Measurements from ENCODE around the gene CHFR.
"Not testable (repeated sequence)": the region's sequence is repeated elsewhere in the genome, so short reads cannot be mapped to it uniquely, and the experiment has no call there.

CHFR gene, protein sequence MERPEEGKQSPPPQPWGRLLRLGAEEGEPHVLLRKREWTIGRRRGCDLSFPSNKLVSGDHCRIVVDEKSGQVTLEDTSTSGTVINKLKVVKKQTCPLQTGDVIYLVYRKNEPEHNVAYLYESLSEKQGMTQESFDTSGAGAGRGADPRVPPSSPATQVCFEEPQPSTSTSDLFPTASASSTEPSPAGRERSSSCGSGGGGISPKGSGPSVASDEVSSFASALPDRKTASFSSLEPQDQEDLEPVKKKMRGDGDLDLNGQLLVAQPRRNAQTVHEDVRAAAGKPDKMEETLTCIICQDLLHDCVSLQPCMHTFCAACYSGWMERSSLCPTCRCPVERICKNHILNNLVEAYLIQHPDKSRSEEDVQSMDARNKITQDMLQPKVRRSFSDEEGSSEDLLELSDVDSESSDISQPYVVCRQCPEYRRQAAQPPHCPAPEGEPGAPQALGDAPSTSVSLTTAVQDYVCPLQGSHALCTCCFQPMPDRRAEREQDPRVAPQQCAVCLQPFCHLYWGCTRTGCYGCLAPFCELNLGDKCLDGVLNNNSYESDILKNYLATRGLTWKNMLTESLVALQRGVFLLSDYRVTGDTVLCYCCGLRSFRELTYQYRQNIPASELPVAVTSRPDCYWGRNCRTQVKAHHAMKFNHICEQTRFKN

DNA sequence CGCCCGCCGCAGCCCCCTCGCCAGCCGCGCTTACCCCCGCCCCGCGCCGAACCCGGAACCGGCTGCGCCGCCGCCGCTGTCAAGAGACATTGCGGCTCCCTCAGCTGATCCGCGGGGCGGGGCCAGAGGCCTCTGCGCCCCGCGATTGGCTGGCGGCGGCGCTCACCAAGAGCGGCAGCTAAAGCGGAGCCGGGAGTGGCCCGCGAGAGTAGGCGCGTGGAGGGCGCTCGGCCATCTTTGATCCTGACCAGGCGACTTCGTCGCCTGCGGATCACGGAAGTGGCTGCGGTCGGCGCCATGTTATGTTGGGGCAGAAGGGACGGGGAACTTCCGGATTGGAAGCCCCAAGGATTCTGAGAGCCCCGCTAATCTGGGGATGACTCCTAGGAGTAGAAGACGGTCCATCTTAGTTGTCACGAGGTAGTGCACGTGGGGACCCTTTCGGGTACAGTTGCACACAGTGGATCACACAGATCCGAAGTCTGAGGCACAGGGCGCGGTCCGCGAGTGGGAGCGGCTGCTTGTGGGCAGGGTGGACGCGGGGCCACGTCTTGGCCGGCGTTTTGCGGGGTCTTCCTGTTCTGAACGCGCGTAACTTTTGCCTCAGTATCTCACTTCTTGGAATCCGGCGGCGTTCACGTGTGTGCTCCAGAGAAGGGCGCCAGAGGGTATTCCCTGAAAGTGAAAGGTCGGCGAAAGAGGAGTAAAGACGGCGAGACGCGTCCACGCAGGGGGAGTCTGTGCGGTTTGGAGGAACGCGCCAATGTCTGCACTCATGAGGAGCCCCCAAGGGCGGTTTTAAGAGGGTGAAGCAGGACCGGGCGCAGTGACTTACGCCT is at the start of gene CHFR:
TSS of gene CHFR (minus strand) at position 93 of the 839 bp plus-strand sequence. CDS start 277 bp downstream, outside the sequence.
- Histone ChIP-seq H3K27ac (peak within 1 kb of the TSS; percentile 93 to 99 (median 97)), H3K9ac (peak within 1 kb of the TSS; percentile 82 to 97 (median 92)), H3K4me3 (peak within 1 kb of the TSS; percentile 80 to 98 (median 89)), H3K4me2 (peak within 1 kb of the TSS; percentile 76 to 92 (median 85)), H3K27me3 (no peaks in the 10 kb centered on the region), H4K20me1 (peaks cover 0 to 4% (median 0%) of the 10 kb centered on the region in 11 experiments; a peak in 6 of 22 replicates), H3K36me3 (peaks cover 34 to 45% (median 37%) of the 10 kb centered on the region in 11 experiments), H3K4me1 (peaks cover 0 to 14% (median 8%) of the 10 kb centered on the region in 10 experiments; a peak in 10 of 20 replicates), H3K9me3 (replicated peaks in 1 of 11) (peaks cover 48 to 92% (median 75%) of the 10 kb centered on the region in 11 experiments)
- TF ChIP-seq Cebpa-rat (IDR thresholded peaks at IDR 0.05), result no peak

DNA sequence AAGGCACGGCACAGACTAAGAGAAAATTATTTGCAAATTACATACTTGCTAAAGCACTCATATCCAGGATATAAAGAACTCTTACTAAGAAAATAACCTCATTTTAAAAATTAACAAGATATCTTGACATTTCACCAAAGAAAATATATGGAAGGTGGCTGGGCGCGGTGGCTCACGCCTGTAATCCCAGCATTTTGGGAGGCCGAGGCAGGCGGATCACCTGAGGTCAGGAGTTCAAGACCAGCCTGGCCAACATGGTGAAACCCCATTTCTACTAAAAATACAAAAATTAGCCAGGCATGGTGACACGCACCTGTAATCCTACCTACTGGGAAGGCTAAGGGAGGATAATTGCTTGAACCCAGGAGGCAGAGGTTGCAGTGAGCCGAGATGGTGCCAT is 49.5 kb upstream of the CHFR start:
- not testable (repeated sequence) for H3K27ac ChIP-seq, H3K27me3 ChIP-seq, H3K4me1 ChIP-seq, H3K4me3 ChIP-seq, H3K9ac ChIP-seq, H3K4me2 ChIP-seq, H4K20me1 ChIP-seq
- peaks cover 57 to 80% (median 60%) of the 10 kb centered on the region in 11 experiments for H3K36me3 ChIP-seq
- H3K9me3 ChIP-seq (replicated peaks in 1 of 11), result peaks cover 90 to 100% (median 95%) of the 10 kb centered on the region in 11 experiments

DNA sequence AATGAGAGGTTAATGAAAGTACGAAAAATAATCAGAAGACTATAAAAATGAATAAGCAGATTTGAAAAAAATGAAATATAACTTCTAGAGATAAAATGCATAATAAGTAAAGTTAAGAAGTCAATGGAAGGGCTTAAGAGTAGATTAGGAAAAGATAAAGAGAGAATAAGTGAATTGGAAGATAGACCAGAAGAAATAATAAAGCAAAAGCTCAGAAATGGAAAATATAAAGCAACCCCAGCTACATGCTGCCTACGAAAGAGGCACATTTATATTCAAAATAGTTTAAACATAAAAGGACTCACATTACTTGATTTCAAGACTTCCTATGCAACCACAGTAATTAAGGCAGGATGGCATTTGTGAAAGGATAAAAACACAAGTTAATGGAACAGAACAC is 48.8 kb upstream of the CHFR start:
- peaks cover 90 to 100% (median 95%) of the 10 kb centered on the region in 11 experiments for H3K9me3 ChIP-seq (replicated peaks in 1 of 11)
- no peaks in the 10 kb centered on the region for H4K20me1 ChIP-seq

DNA sequence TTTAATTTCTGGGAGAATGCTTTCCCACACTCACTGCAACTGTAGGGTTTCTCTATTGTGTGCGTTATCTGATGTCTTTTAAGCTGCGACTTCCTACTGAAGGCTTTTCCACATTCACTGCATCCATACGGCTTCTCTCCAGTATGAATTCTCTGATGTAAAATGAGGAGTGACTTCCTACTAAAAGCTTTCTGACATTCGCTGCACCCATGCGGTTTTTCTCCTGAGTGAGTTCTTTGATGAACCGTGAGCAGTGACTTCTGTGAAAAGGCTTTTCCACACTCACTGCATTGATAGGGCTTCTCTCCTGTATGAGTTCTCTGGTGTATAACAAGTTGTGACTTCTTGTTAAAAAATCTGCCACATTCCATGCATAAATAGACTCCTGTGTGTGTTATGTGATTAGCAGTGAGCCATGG is 39.0 kb upstream of the CHFR start:
- H3K9me3 ChIP-seq (replicated peaks in 1 of 11), result peaks cover 100% of the 10 kb centered on the region in 11 experiments
- no peak overlapping the region for H3K27ac ChIP-seq

More for the DNA sequence above, 48.8 kb upstream of the CHFR start:
- H3K9ac ChIP-seq, result no peak overlapping the region
- H3K27me3 ChIP-seq, result no peaks in the 10 kb centered on the region
- no peaks in the 10 kb centered on the region for H3K4me1 ChIP-seq
- no peak overlapping the region for H3K4me3 ChIP-seq
- no peak overlapping the region for H3K27ac ChIP-seq
- H3K4me2 ChIP-seq, result no peak overlapping the region
- peaks cover 57 to 80% (median 60%) of the 10 kb centered on the region in 11 experiments for H3K36me3 ChIP-seq
- no peak for TF ChIP-seq Cebpa-rat (IDR thresholded peaks at IDR 0.05)

DNA sequence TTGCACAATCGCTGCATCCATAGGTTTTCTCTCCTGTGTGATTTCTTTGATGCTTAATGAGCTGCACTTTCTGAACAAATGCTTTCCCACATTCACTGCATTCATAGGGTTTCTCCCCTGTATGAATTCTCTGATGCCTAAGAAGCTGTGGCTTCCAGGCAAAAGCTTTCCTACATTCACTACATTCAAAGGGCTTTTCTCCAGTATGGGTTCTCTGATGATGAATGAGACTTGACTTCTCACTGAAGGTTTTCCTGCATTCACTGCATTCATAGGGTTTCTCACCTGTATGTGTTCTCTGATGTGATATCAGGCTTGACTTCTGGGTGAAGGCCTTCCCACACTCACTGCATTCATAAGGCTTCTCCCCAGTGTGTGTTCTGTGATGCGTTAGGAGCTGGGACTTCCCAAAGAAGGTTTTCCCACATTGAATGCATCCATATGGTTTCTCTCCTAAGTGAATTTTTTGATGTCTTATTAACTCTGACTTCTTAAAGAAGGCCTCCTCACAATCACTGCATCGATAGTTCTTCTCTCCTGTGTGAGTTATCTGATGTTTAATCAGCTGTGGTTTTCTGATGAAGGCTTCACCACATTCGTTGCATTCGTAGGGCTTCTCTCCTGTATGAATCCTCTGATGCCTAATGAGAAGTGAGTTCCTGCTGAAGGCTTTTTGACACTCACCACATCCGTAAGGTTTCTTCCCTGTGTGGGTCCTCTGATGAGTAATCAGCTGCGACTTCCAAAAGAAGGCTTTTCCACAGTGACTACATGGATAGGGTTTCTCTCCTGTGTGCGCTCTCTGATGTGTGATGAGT is 38.4 kb upstream of the CHFR start:
- peak overlapping the region; percentile 3 to 31 (median 20); a peak in 13 of 20 replicates for H3K4me3 ChIP-seq
- H4K20me1 ChIP-seq, result no peaks in the 10 kb centered on the region
- H3K36me3 ChIP-seq, result peaks cover 67 to 92% (median 84%) of the 10 kb centered on the region in 11 experiments
- no peaks in the 10 kb centered on the region for H3K4me1 ChIP-seq
- H3K27me3 ChIP-seq, result no peaks in the 10 kb centered on the region
- no peak overlapping the region for H3K4me2 ChIP-seq
- TF ChIP-seq Cebpa-rat (IDR thresholded peaks at IDR 0.05), result no peak
- peaks cover 100% of the 10 kb centered on the region in 11 experiments for H3K9me3 ChIP-seq (replicated peaks in 1 of 11)
- no peak overlapping the region for H3K27ac ChIP-seq
- no peak overlapping the region for H3K9ac ChIP-seq

More for the DNA sequence above, 39.0 kb upstream of the CHFR start:
- H3K9ac ChIP-seq, result no peak overlapping the region
- no peaks in the 10 kb centered on the region for H3K27me3 ChIP-seq
- no peak for TF ChIP-seq Cebpa-rat (IDR thresholded peaks at IDR 0.05)
- H3K4me1 ChIP-seq, result no peaks in the 10 kb centered on the region
- peak overlapping the region in 9 of 10 experiments; percentile 2 to 31 (median 20); a peak in 12 of 20 replicates for H3K4me3 ChIP-seq
- no peaks in the 10 kb centered on the region for H4K20me1 ChIP-seq
- H3K4me2 ChIP-seq, result no peak overlapping the region
- H3K36me3 ChIP-seq, result peaks cover 67 to 92% (median 84%) of the 10 kb centered on the region in 11 experiments

DNA sequence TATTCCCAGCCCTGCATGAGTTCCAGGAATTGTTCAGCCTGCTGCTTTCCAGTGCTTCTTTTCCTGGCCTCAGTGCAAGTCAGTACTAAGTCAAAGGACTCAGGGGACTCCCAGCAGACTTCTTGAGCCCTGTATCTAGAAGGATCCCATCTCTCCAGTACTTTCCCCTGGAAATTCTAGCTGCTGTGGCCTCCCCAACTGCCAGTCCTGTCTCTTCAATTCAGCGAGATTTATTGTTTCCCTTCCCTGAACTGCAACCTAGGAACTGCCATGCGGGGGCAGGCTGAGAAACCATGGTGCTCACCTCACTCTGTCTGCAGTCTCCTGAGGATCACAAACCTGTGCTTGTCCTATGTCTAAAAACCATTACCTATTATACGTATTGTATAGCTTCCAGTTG is 37.0 kb upstream of the CHFR start:
- no peak for TF ChIP-seq Cebpa-rat (IDR thresholded peaks at IDR 0.05)
- Histone ChIP-seq H3K27me3 (no peaks in the 10 kb centered on the region), H3K4me1 (no peaks in the 10 kb centered on the region), H4K20me1 (no peaks in the 10 kb centered on the region), H3K9ac (no peak overlapping the region), H3K27ac (no peak overlapping the region), H3K4me3 (peak overlapping the region in 8 of 10 experiments; percentile 8 to 47 (median 16); a peak in 10 of 20 replicates), H3K4me2 (no peak overlapping the region), H3K36me3 (peaks cover 56 to 92% (median 79%) of the 10 kb centered on the region in 11 experiments), H3K9me3 (replicated peaks in 1 of 11) (peaks cover 100% of the 10 kb centered on the region in 11 experiments)

DNA sequence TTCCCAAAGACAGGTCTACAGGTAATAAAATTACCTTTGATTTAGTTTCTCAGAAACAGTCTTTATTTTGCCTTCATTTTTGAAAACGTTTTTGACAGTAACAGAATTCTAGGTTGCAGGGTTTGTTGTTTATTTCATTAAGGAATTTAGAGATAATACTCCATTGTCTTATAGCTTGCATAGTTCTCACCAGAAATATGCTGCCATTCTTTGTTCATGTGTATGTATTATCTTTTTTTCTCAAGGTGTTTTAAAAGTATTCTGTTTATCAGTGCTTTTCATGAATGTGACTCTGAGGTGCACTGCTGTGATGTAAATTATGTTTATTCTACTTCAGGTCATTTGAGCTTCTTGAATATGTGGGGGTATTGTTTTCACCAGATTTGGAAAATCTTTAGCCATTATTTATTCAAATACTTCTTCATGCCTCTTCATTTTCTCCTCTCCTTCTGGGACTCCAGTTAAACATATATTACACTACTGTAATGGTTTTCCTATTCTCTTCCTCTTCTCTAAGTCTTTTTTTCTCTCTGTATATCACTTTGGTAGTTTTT is 36.0 kb upstream of the CHFR start:
- no peaks in the 10 kb centered on the region for H4K20me1 ChIP-seq
- no peaks in the 10 kb centered on the region for H3K27me3 ChIP-seq
- no peak overlapping the region for H3K9ac ChIP-seq
- H3K4me2 ChIP-seq, result no peak overlapping the region
- no peak for TF ChIP-seq Cebpa-rat (IDR thresholded peaks at IDR 0.05)
- no peak overlapping the region for H3K27ac ChIP-seq
- peaks cover 53 to 92% (median 76%) of the 10 kb centered on the region in 11 experiments for H3K36me3 ChIP-seq
- peaks cover 100% of the 10 kb centered on the region in 11 experiments for H3K9me3 ChIP-seq (replicated peaks in 1 of 11)
- no peaks in the 10 kb centered on the region for H3K4me1 ChIP-seq
- no peak overlapping the region; a peak in 1 of 20 replicates for H3K4me3 ChIP-seq

DNA sequence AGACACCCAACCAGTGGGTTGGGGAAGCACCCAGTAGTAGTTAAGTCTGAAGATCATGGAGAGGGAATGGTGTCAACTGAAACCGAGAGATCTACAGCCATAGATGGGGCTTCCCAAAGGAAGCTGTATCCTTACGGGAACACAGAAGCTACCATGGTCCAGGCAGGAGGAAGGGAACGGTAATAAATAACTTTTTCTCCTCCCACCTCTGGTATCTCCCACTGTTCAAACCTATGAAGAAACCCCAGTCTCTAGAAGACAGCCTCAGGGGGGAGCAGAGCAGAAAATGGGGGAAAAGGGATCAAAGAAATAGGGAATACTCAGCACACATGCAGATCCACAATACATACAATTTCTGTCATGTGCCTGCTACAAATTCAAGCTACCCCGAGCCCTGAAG is 35.3 kb upstream of the CHFR start:
- TF ChIP-seq Cebpa-rat (IDR thresholded peaks at IDR 0.05), result no peak
- no peaks in the 10 kb centered on the region for H4K20me1 ChIP-seq
- H3K9me3 ChIP-seq (replicated peaks in 1 of 11), result peaks cover 100% of the 10 kb centered on the region in 11 experiments
- H3K4me3 ChIP-seq, result peak overlapping the region in 5 of 10 experiments; percentile 2 to 31 (median 20); a peak in 5 of 20 replicates
- no peak overlapping the region for H3K27ac ChIP-seq
- peaks cover 54 to 92% (median 78%) of the 10 kb centered on the region in 11 experiments for H3K36me3 ChIP-seq
- no peak overlapping the region for H3K4me2 ChIP-seq
- H3K27me3 ChIP-seq, result no peaks in the 10 kb centered on the region
- H3K4me1 ChIP-seq, result no peaks in the 10 kb centered on the region
- H3K9ac ChIP-seq, result no peak overlapping the region
